Ecto neural progenitor cell (in vitro differentiated cells): ENCODE results near the gene ZNF597.

Experiments used
- DNase-seq: peaks from one replicate; pipeline ENCODE4 v3.0.0-alpha.2; 2018; ENCODE audit warnings: low spot score

The ZNF597 gene

DNA sequence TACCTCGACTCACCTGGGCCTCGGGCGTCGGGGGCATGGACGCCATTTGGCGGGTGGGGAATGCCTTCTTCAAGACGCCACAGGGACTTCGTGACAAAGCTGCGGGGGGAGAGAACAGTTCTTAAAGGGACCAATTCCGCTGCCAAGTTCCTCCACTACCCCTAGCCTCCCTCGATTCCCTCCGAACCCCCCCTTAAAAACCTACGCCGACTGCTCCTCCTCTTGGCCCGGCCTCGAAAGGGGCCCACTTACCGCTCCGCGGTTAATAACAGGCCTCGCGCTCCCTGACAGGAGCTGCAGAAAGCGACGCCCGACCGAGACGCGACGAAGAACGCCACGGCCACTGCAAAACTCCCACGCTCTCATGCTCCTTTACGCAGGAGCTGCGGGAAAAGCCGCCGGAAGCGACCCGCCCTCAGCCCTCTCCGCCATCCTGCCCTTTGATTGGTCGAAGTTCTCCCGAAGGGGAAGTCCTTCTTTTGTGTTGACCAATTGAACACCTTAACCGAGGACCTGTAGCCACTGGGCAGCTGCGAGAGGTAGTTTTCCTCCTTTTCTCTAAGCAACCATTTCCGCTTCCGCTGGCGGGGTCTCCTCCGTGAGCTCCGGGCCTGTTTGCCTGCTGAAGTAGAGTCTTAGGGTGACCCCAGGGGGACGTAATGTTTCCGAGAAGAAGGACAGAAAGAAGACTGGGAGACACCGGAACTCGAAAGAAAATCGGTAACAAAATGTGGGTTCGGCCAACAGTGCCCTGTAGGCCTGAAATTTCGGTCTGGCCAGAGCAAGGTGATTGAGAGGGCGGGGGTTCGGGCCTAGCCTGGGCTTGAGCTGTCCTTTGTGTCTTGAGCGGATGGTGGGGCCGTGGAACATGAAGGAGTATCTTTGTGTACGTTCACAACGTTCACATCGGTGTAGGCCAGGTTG is at the start of gene ZNF597, which contains the start of gene NAA60:
Gene ZNF597, minus strand, starts transcription at position 397 of the 924 bp plus-strand sequence. Its CDS starts 351 bp downstream, at position 46.
Gene NAA60, plus strand, starts transcription at position 573 of the 924 bp plus-strand sequence. CDS start 32,548 bp downstream, outside the sequence.
- DNase-seq, result peak; percentile 85

- DNase-seq, result no peak
Observed at GRCh38 chr16:3492356-3492755, 49.1 kb upstream of the ZNF597 start.

DNA sequence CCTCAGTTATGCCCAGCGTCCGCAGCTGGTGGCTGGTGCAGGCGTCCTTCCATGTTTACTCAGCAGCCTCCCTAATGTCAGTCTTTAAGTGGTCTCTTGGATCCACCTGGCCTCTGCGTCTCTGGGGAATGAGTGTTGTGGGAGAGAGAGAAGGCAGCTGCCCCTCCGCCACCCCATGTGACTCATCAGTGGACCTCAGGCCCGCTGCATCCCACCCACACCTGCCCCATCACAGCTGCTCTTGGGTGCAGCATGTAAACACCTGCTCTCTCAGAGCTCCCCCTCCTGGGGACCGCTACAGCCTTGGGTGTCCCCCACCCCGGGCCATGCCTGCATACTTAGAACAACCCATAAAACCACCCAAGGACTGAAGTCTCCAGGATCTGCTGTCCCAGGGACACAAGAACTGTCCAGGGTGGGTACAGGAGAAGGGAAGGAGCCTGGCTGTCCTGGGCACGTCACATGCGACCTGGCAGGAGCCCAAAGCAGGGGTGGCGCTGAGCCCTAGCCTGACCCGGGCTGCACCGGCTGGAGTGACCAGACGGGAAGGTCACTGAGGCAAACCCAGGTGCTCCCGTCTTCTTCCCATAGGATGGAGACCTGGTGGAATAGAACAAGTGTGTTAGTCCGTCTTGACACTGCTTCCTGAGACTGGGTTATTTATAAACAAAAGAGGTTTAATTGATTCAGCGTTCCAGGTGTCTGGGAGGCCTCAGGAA is 47.8 kb upstream of the ZNF597 start:
- DNase-seq, result no peak

- no peak for DNase-seq
Observed at GRCh38 chr16:3488801-3489200, 45.5 kb upstream of the ZNF597 start.

- no peak for DNase-seq
Observed at GRCh38 chr16:3487521-3488410, 44.5 kb upstream of the ZNF597 start.

GRCh38 chr16:3486506-3487215 is 43.4 kb upstream of the ZNF597 start:
- no peak for DNase-seq

- no peak for DNase-seq
Observed at GRCh38 chr16:3485821-3486505, 42.7 kb upstream of the ZNF597 start.

- no peak for DNase-seq
Observed at GRCh38 chr16:3485097-3485745, 41.9 kb upstream of the ZNF597 start.

DNA sequence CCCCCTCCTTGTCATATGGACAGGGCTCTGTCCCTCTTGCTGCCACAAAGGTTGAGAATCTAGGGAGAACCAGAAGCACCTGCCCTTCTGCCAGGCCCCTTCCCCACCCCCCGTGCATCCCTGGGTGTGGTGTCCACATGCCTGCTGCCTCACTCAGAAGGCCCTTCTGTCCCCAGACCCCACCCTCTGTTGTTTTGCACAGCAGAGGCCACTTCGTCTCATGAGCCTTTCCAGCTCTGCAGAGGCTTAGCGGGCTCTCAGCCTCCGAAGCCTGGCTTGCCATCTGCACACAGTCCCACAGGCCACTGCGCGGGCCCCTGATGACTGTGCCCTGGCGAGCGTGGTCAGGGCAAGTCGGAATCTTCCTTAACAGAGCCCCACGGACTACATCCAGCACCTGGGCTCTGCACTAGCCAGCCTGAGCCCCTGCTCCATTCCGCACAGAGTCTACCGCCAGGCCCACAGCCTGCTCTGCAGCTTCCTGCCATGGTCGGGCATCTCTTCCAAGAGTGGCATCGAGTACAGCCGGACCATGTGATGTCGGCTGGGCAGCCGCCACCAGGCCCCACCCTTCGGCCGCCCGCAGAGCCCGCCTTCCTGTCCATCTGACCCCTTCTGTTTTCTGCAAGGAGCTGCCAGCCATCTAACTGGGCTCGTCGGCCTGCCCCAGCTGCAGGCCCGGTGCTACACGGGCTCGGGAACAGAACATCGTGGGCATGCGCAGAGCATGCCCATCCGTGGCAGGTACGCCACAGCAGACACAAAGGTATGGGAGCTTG is 41.2 kb upstream of the ZNF597 start:
- no peak for DNase-seq

- no peak for DNase-seq
Observed at GRCh38 chr16:3482659-3483241, 39.4 kb upstream of the ZNF597 start.

DNA sequence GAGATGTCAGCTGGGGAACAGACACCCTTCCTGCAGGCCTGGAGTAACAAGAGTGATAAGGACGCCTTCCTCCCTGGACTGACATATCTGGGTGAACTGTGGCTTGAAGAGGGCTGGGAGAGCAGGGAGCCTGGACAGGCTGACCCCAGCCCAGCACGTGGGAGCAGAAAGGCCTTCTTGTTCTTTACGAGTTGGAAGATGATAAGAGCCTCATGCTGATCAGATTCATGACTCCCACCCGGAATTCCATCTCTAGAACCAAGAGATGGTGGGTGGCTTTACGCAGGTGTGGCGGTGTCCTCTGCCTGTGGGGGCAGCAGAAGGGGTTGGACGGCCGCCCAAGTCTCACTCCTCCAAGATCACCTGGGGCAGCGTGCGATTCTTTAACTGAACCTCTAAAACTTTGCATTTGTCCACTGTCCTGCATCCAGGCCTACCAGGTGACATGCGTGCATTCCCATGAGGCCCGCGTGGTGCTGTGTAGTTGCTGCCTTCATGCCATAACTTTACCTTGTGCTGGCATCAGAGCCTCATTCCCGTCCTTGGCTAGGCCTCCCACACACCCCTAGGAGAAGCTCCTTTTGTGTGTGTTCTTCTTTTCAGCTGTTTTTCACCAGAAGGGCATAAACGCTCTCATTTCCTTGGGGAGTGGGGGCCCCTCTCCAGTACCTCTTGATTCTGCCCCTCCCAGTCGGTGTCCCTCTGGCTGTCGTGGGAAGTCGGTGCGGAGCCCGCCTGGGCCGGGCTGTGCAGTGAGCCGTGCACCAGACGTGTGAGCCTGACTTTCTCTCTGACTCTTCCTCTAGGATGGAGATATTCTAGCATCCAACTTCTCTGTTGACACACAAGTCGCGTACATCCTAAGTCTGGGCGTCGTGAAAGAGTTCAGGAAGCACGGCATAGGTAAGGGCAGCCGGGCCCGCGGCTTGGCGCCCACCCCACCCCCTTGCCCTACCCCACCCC is 38.7 kb upstream of the ZNF597 start:
- DNase-seq, result no peak

DNA sequence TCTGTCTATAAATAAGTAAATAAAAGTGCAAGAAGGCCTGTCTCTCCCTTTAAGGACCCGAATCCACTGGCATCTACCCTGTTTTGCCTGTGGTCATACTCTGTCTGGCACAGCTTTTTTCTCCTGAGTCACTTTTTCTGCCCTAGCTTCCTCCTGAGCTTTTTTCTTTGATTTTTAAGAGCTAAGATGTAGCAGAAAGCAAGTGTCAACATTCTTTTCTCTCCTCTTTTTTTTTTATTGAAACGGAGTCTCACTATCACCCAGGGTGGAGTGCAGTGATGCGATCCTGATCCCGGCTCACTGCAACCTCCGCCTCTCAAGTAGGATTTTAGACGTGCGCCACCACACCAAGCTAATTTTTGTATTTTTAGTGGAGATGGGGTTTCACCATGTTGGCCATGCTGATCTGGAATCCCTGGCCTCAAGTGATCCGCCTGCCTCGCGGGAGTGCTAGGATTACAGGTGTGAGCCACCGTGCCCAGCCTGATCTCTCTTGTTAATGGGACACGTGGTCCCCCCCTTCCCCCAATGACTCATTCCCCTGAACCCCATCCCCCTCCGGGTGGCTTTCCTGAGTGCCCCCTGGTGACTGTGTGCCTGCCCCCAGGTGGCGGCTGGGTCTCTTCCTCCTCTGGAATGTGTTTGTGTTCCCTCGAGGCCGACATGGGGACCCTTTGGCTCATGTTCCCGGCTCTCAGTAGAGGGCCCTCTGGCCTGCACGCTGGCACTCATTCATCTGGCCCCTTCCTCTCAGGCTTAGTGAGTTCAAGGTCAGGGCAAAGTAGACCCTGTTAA is 37.8 kb upstream of the ZNF597 start:
- no peak for DNase-seq

DNA sequence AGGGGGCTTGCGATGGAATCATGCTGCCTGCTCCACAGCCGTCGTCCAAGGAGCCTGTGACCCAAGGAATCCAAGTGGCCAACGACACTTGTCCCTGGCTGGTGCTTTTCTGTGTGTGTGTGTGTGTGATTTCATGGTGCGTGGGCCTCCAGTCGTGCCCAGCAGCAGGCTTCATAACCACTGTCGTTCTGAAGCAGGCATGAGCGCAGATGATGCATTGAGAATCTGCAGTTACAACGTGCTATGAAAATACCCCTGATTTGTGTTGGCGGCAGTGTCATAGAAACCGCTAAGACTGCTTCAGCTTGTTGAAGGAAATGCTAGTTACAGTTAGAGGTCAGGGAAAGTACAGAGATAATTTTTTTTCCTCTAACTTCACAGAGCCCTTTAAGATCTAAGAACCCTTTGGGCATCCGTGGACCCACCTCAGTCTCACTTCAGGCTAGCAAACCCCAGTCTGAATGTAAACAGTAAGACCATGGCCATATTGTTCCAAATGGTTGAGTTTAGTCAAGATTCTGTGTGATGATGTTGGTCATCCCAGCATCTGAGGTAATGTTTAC is 36.4 kb upstream of the ZNF597 start:
- DNase-seq, result no peak

DNA sequence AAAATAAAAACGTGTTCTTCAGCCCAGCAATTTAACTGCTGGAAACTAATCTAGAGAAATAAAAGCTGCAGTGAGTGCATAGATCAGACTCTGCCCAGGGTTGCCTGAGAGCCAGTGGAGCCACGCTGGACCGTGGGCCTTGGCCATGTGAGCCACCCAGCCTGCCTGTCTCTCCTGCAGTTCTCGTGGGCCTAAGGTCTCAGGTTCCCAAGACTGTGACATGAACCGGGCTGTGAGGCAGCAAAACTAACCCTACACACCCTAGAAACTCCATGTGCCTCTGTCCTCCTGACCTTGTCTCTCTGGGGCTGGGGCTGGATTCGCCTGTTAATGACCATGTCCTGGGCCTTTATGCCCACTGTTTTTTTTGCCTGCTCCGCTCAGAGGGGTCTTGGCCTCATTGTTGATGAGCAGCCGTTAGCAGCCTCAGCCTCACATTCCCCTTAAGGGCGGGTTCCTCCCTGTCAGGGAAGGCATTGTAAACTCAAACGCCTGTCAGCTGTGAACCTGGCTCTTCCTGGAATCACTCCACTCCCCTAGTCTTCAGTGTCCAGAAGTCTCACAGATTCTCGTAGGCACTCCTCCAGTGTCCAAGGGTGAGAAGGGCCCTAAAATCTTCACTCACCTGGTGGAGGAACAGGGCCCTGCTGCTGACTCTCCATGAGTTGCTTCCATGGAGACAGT is 35.1 kb upstream of the ZNF597 start:
- no peak for DNase-seq

DNA sequence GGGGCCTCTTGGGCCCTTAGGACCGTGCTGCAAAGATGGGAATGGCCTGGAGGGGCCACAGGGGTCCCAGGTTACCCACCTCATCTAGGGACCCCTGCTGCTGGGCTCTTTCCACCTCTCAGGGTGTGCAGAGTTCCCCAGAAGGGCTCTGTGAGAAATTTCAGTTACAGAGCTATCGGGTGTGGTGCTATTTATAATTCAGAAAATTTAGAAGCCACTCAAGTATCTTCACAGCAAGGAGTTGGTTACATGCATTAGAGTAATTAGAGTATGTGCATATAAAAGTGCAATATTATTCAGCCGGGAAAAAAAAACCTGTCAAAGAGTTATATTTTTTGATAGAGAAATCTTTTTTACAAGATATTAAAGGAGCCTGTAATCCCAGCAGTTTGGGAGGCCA is 33.1 kb upstream of the ZNF597 start:
- DNase-seq, result no peak
